Smooth muscle cell (in vitro differentiated cells): ENCODE results near the gene OR6C74. TPM values are rescaled to one million over a fixed set of nuclear protein-coding genes. Genes with fewer than 3 reads are reported as not detected.

Experiments used
- DNase-seq: peaks from one replicate; lab custom pipeline; 2025; ENCODE audit not compliant: unreplicated experiment; lab: John Stamatoyannopoulos, UW
- H2AFZ ChIP-seq: fragments of 200-600 bp; sonication (generic); 2 replicates; pipeline ENCODE4 v1.6.0; 2016; ENCODE audit warnings: antibody characterized with exemption, low read depth, mild to moderate bottlenecking
- H3F3A ChIP-seq: fragments of 200-600 bp; sonication (generic); 2 replicates; pipeline ENCODE4 v1.6.0; 2017; ENCODE audit warnings: antibody characterized with exemption, low read depth
- H3K27ac ChIP-seq: fragments of 200-600 bp; sonication (generic); 2 replicates; pipeline ENCODE4 v1.5.1; 2016; ENCODE audit warnings: low read depth, mild to moderate bottlenecking
- H3K27me3 ChIP-seq: fragments of 200-600 bp; sonication (generic); 2 replicates; pipeline ENCODE4 v1.6.1; 2016; ENCODE audit warnings: low read depth, mild to moderate bottlenecking
- H3K36me3 ChIP-seq: fragments of 200-600 bp; sonication (generic); 2 replicates; pipeline ENCODE4 v1.5.1; 2016; ENCODE audit warnings: low read depth
- H3K4me1 ChIP-seq: fragments of 200-600 bp; sonication (generic); 2 replicates; pipeline ENCODE4 v1.5.1; 2016; ENCODE audit warnings: low read depth
- H3K4me2 ChIP-seq: fragments of 200-600 bp; sonication (generic); 2 replicates; pipeline ENCODE4 v1.6.0; 2016; ENCODE audit warnings: mild to moderate bottlenecking
- H3K4me3 ChIP-seq: fragments of 200-600 bp; sonication (generic); 2 replicates; pipeline ENCODE4 v1.5.1; 2016; ENCODE audit warnings: mild to moderate bottlenecking
- H3K79me2 ChIP-seq: fragments of 200-600 bp; sonication (generic); 2 replicates; pipeline ENCODE4 v1.6.0; 2016; ENCODE audit warnings: low read depth, mild to moderate bottlenecking
- H3K9ac ChIP-seq: fragments of 200-600 bp; sonication (generic); 2 replicates; pipeline ENCODE4 v1.6.0; 2016; ENCODE audit warnings: low read depth
- H3K9me3 ChIP-seq: fragments of 200-600 bp; sonication (generic); replicated peaks from 2 replicates; pipeline ENCODE4 v1.5.1; 2016; ENCODE audit warnings: low read depth
- H4K20me1 ChIP-seq: fragments of 200-600 bp; sonication (generic); 2 replicates; pipeline ENCODE4 v1.6.0; 2016; ENCODE audit warnings: low read depth
- CTCF ChIP-seq: fragments of 200-600 bp; sonication (generic); IDR thresholded peaks from 2 replicates; pipeline ENCODE4 v1.5.1; 2017; ENCODE audit warnings: borderline replicate concordance, mild to moderate bottlenecking, antibody characterized with exemption; ENCODE audit not compliant: insufficient read depth, poor library complexity, severe bottlenecking
- WGBS: methylation state at CpG from one replicate; pipeline ENCODE4 v1.1.7; 2016; ENCODE audit warnings: low lambda C conversion rate; 5-methylcytosine and 5-hydroxymethylcytosine counted together
- polyA plus RNA-seq: library from polyadenylated mRNA; unstranded; fragments of >200 nt; fragmentation: Nextera tagmentation; extraction: Ambion mirVana; gene quantifications from 2 replicates; pipeline ENCODE4 v1.2.1, GENCODE V29; 2016
- total RNA-seq: library from RNA; depleted of rRNA; stranded (reverse); fragments of >200 nt; gene quantifications from 2 replicates; pipeline ENCODE4 v1.2.3, GENCODE V29; 2014

The OR6C74 gene
- not detected in 2 replicates for total RNA-seq
- polyA plus RNA-seq, result not detected in 2 replicates

- Histone ChIP-seq H3K9ac (no peak within 1 kb of the TSS), H3F3A (no peaks in the 10 kb centered on the region), H3K27ac (no peak within 1 kb of the TSS), H3K27me3 (no peaks in the 10 kb centered on the region), H3K9me3 (no peaks in the 10 kb centered on the region), H3K4me2 (no peak within 1 kb of the TSS), H3K4me3 (no peak within 1 kb of the TSS), H3K4me1 (no peaks in the 10 kb centered on the region), H2AFZ (no peak within 1 kb of the TSS), H3K79me2 (no peaks in the 10 kb centered on the region), H4K20me1 (no peaks in the 10 kb centered on the region), H3K36me3 (no peaks in the 10 kb centered on the region)
- WGBS, result 87% methylated on average over 3 of the region's 3 CpGs
- DNase-seq, result no peak
- TF ChIP-seq CTCF, result no peak
Measured at GRCh38 chr12:55244309-55244708, at the start of gene OR6C74. OR6C74 (plus strand) TSS chr12:55244609; CDS start chr12:55247288, 2,679 bp downstream.

GRCh38 chr12:55220725-55221124 is 23.7 kb upstream of the OR6C74 start, which contains the start of gene OR10A7:
OR10A7 (plus strand) TSS chr12:55221025; CDS start chr12:55221025, 0 bp downstream.
- no peak for TF ChIP-seq CTCF
- Histone ChIP-seq H3F3A (no peaks in the 10 kb centered on the region), H3K9me3 (no peaks in the 10 kb centered on the region), H3K4me3 (no peak within 1 kb of the TSS), H3K27me3 (no peaks in the 10 kb centered on the region), H4K20me1 (no peaks in the 10 kb centered on the region), H3K4me1 (no peaks in the 10 kb centered on the region), H3K79me2 (no peaks in the 10 kb centered on the region), H3K36me3 (no peaks in the 10 kb centered on the region), H3K27ac (no peak within 1 kb of the TSS), H3K4me2 (no peak within 1 kb of the TSS), H3K9ac (no peak within 1 kb of the TSS), H2AFZ (no peak within 1 kb of the TSS)
- WGBS, result 79% methylated on average over 2 of the region's 2 CpGs
- DNase-seq, result no peak

GRCh38 chr12:55226523-55226922 is 17.9 kb upstream of the OR6C74 start:
- Histone ChIP-seq H3F3A (no peaks in the 10 kb centered on the region), H3K9me3 (no peaks in the 10 kb centered on the region), H3K27me3 (peaks cover 4% of the 10 kb centered on the region), H3K36me3 (no peaks in the 10 kb centered on the region), H4K20me1 (no peaks in the 10 kb centered on the region), H3K4me3 (no peak overlapping the region), H3K4me2 (no peak overlapping the region), H3K27ac (no peak overlapping the region), H3K9ac (no peak overlapping the region), H3K4me1 (no peaks in the 10 kb centered on the region), H3K79me2 (no peaks in the 10 kb centered on the region), H2AFZ (no peak overlapping the region)
- 80% methylated on average over 1 of the region's 1 CpG for whole genome bisulfite sequencing
- no peak for TF ChIP-seq CTCF
- DNase-seq, result no peak

GRCh38 chr12:55227643-55228042 is 16.8 kb upstream of the OR6C74 start:
- no peak for TF ChIP-seq CTCF
- Histone ChIP-seq H4K20me1 (no peaks in the 10 kb centered on the region), H3K4me2 (no peak overlapping the region), H3K4me1 (no peaks in the 10 kb centered on the region), H3K79me2 (no peaks in the 10 kb centered on the region), H3K9ac (no peak overlapping the region), H2AFZ (no peak overlapping the region), H3F3A (no peaks in the 10 kb centered on the region), H3K27me3 (peaks cover 7% of the 10 kb centered on the region), H3K9me3 (no peaks in the 10 kb centered on the region), H3K4me3 (no peak overlapping the region), H3K36me3 (no peaks in the 10 kb centered on the region), H3K27ac (no peak overlapping the region)
- DNase-seq, result no peak
- WGBS, result 24% methylated on average over 3 of the region's 3 CpGs
